Endothelial cell of umbilical vein (primary cell): Measurements from ENCODE around the gene CASP7. TPM values are rescaled to one million over a fixed set of nuclear protein-coding genes. Genes with fewer than 3 reads are reported as not detected.
A peak's percentile ranks its signal among the peaks of the same experiment; 100 is the strongest.

Source experiments
- Bru-seq: library from RNA; stranded (reverse); fragments of 400-500 nt; gene quantifications from one replicate; lab custom pipeline; 2021; lab: Mats Ljungman, UMichigan
- BruChase-seq, 2 experiments: library from RNA; stranded (reverse); fragments of 400-500 nt; gene quantifications; one replicate each; lab custom pipeline; 2021; lab: Mats Ljungman, UMichigan
- BruUV-seq: library from RNA; stranded (reverse); fragments of 400-500 nt; replicated peaks from 2 replicates; lab custom pipeline; 2021; lab: Mats Ljungman, UMichigan
- CTCF ChIA-PET: fragments of 300-600, 350-600 bp; sonication (Branson Sonifier 250); formaldehyde crosslinking; loops from one replicate; lab custom pipeline; 2021; ENCODE audit warnings: antibody characterized with exemption, inconsistent platforms; lab: Charles Lee
- POLR2A ChIA-PET: fragments of 300-600, 350-600 bp; sonication (Branson Sonifier 250); formaldehyde crosslinking; loops from one replicate; lab custom pipeline; 2021; ENCODE audit warnings: antibody characterized with exemption, inconsistent platforms; lab: Charles Lee
- DNase-seq: peaks from one replicate; pipeline ENCODE4 v3.0.0-alpha.2; 2011; ENCODE audit warnings: low read depth, low spot score
- FAIRE-seq: peaks from 2 replicates; lab custom pipeline; 2011; peaks lifted over from hg19 to GRCh38; lab: Jason Lieb, UNC
- H2AFZ ChIP-seq: 2 replicates; pipeline ENCODE4 v1.6.0; 2012; ENCODE audit warnings: low read depth, low read length, control low read depth, inconsistent platforms
- H3K27ac ChIP-seq: 2 replicates; pipeline ENCODE4 v1.5.1; 2011; ENCODE audit warnings: low read depth, mild to moderate bottlenecking, control low read depth, low read length, moderate library complexity; ENCODE audit not compliant: insufficient read depth
- H3K27me3 ChIP-seq, 2 experiments: 2 replicates each; pipeline versions ENCODE4 v1.6.0 to v1.6.1; 2011; ENCODE audit warnings: low read length in 2 of 2, mixed read lengths in 1 of 2; ENCODE audit not compliant: control insufficient read depth in 2 of 2, insufficient read depth in 2 of 2
- H3K36me3 ChIP-seq, 2 experiments: 2 replicates in 1 of 2; 3 replicates in 1 of 2; pipeline ENCODE4 v1.5.1; 2011; ENCODE audit warnings: low read length in 2 of 2, mild to moderate bottlenecking in 1 of 2, moderate library complexity in 1 of 2; ENCODE audit not compliant: control insufficient read depth in 2 of 2, insufficient read depth in 2 of 2; ENCODE audit errors: extremely low read depth in 1 of 2
- H3K4me1 ChIP-seq: 3 replicates; pipeline ENCODE4 v1.5.1; 2011; ENCODE audit warnings: mild to moderate bottlenecking, low read length; ENCODE audit not compliant: control insufficient read depth, insufficient read depth; ENCODE audit errors: extremely low read depth
- H3K4me2 ChIP-seq: 2 replicates; pipeline ENCODE4 v1.6.1; 2011; ENCODE audit warnings: low read length, control low read depth, mixed read lengths; ENCODE audit not compliant: insufficient read depth
- H3K4me3 ChIP-seq, 3 experiments: fragments of 200-600 bp in 1 of 3; sonication (generic), shearing (Covaris generic) in 1 of 3; replicated peaks in 1 of 3; 2 replicates each; pipeline ENCODE4 v1.5.1; 2011 to 2016; ENCODE audit warnings: control low read depth in 3 of 3, low read length in 3 of 3, mild to moderate bottlenecking in 2 of 3, inconsistent platforms in 1 of 3, low read depth in 1 of 3, moderate library complexity in 1 of 3; ENCODE audit not compliant: insufficient read depth in 1 of 3
- H3K79me2 ChIP-seq: 2 replicates; pipeline ENCODE4 v1.6.0; 2012; ENCODE audit warnings: low read length, inconsistent platforms; ENCODE audit not compliant: control insufficient read depth, insufficient read depth
- H3K9ac ChIP-seq: replicated peaks from 2 replicates; pipeline ENCODE3; 2011; ENCODE audit warnings: low read length, control low read depth; ENCODE audit not compliant: insufficient read depth; ENCODE audit errors: extremely low read depth
- H3K9me1 ChIP-seq: replicated peaks from 3 replicates; pipeline ENCODE4 v1.6.0; 2011; ENCODE audit warnings: mild to moderate bottlenecking, low read length; ENCODE audit not compliant: control insufficient read depth, insufficient read depth; ENCODE audit errors: extremely low read depth
- H3K9me3 ChIP-seq: replicated peaks from 2 replicates; pipeline ENCODE4 v1.5.1; 2012; ENCODE audit warnings: low read length, inconsistent platforms; ENCODE audit not compliant: control insufficient read depth, insufficient read depth
- H4K20me1 ChIP-seq: replicated peaks from 2 replicates; pipeline ENCODE3; 2011; ENCODE audit warnings: mild to moderate bottlenecking, low read length; ENCODE audit not compliant: control insufficient read depth, insufficient read depth; ENCODE audit errors: extremely low read depth
- CTCF ChIP-seq, 2 donors: IDR thresholded peaks; 1 replicate in 1 of 2; 2 replicates in 1 of 2; pipeline ENCODE4 v1.5.1; 2011; ENCODE audit warnings: low read length in 2 of 2, mild to moderate bottlenecking in 2 of 2, moderate library complexity in 2 of 2, control low read depth in 1 of 2, inconsistent platforms in 1 of 2, low read depth in 1 of 2; ENCODE audit not compliant: insufficient read depth in 1 of 2; ENCODE audit errors: extremely low read depth in 1 of 2
- FOS ChIP-seq: IDR thresholded peaks from 2 replicates; pipeline ENCODE4 v1.6.1; 2011; ENCODE audit warnings: mild to moderate bottlenecking, low read length, moderate library complexity, borderline replicate concordance; ENCODE audit not compliant: insufficient read depth
- POLR2A ChIP-seq: IDR thresholded peaks from 2 replicates; pipeline ENCODE4 v1.6.1; 2012; ENCODE audit warnings: low read depth, mild to moderate bottlenecking, control low read depth, low read length
- dilution Hi-C: fragments of 300-500 bp; cut with MboI; formaldehyde crosslinking; loops from one replicate; pipeline ENCODE4 v1.15.0; 2019; ENCODE audit warnings: low sequenced_read_pairs; ENCODE audit not compliant: extremely low pct_ligation_motif_present
- intact Hi-C: fragments of 100-400 bp; cut with micrococcal nuclease; formaldehyde crosslinking; loops from one replicate; pipeline ENCODE4 v1.10.0; 2022
- long read RNA-seq: library from polyadenylated mRNA; stranded (forward); transcript quantifications from one replicate; pipeline ENCODE4 v2.0.0, GENCODE V29; 2021
- polyA minus RNA-seq, 3 experiments: library from RNA; depleted of rRNA, polyadenylated mRNA; stranded (reverse); fragments of >200 nt; gene quantifications; 1 replicate in 1 of 3; 2 replicates in 2 of 3; pipeline ENCODE4 v1.2.3, GENCODE V29; 2011
- polyA plus RNA-seq, 4 experiments: library from polyadenylated mRNA; depleted of rRNA in 3 of 4; stranded (reverse) in 3 of 4; unstranded in 1 of 4; fragments of >200 nt; gene quantifications; 2 replicates each; pipeline versions ENCODE4 v1.2.1 to v1.2.3, GENCODE V29; 2011 to 2012; ENCODE audit warnings: missing spikeins in 1 of 4
- total RNA-seq: library from RNA; stranded (reverse); gene quantifications from 2 replicates; pipeline ENCODE4 v1.2.3, GENCODE V29; 2021

Gene CASP7
- 43.1 and 54.3 TPM in 2 replicates for total RNA-seq
- polyA plus RNA-seq, result 14.6 and 14.7 TPM in 2 replicates
- polyA plus RNA-seq (2011; cell fraction: cytosol; rRNA removed), result 24.6 and 25.6 TPM in 2 replicates
- polyA plus RNA-seq (2011; cell fraction: nucleus; rRNA removed), result 21.3 and 22.7 TPM in 2 replicates
- 39.4 and 42.4 TPM in 2 replicates for polyA plus RNA-seq (2012)
- polyA minus RNA-seq, result 19.2 and 24.4 TPM in 2 replicates
- 14.0 TPM for polyA minus RNA-seq (2011; cell fraction: cytosol; rRNA and poly(A)+ RNA removed)
- polyA minus RNA-seq (2011; cell fraction: nucleus; rRNA and poly(A)+ RNA removed), result 7.2 and 8.1 TPM in 2 replicates
- percentile 87 among the genes with signal in this experiment for Bru-seq, nascent RNA
- BruChase-seq, experiment 1, labeled RNA remaining after a 6-hour chase, result percentile 75 among the genes with signal in this experiment
- percentile 73 among the genes with signal in this experiment for BruChase-seq, experiment 2, labeled RNA remaining after a 2-hour chase
- long read RNA-seq, transcript CASP7-211 (7 exons, 2,467 nt), result minor isoform, 32 of 106 reads
- long read RNA-seq, transcript CASP7-203 (7 exons, 2,377 nt), result major isoform, 54 of 106 reads
- long read RNA-seq, partial matches to known transcripts, result 8 of 106 reads
- long read RNA-seq, other reads (novel, unspliced or antisense), result 11 of 106 reads

GRCh38 chr10:113679463-113680189, at the start of gene CASP7:
CASP7 (plus strand) TSS chr10:113679912; CDS start chr10:113697494, 17,582 bp downstream.
- Histone ChIP-seq H3K27ac (peak within 1 kb of the TSS; percentile 90), H2AFZ (peak within 1 kb of the TSS; percentile 79), H3K9me3 (no peaks in the 10 kb centered on the region), H3K4me1 (peaks cover 11% of the 10 kb centered on the region), H4K20me1 (no peaks in the 10 kb centered on the region), H3K9ac (peak within 1 kb of the TSS; percentile 86), H3K4me3 (peak within 1 kb of the TSS; percentile 77 to 82 (median 78)), H3K27me3 (no peaks in the 10 kb centered on the region), H3K79me2 (peaks cover 29% of the 10 kb centered on the region), H3K9me1 (no peaks in the 10 kb centered on the region), H3K4me2 (peak within 1 kb of the TSS; percentile 81), H3K36me3 (no peaks in the 10 kb centered on the region)
- no TSS peak for BruUV-seq
- peak; percentile 69 for FAIRE-seq
- POLR2A ChIA-PET, result no interaction called here
- TF ChIP-seq POLR2A, result peak; percentile 53
- TF ChIP-seq CTCF (IDR thresholded peaks at IDR 0.05; ENCODE audit: extremely low read depth in 1 of 2, insufficient read depth in 1 of 2, low read depth in 1 of 2, low read length in 2 of 2), result peak in 1 of 2 donors; percentile 29
- TF ChIP-seq FOS, result no peak
- CTCF ChIA-PET, result interaction anchor here (0.6 to 1.5 kb wide), 25 partner anchors 10 to 441 kb away, joined by 3 to 23 read pairs (median 4); partner anchors contain the start of gene NRAP
- dilution Hi-C loops, result no loop called here
- intact Hi-C loops, result loop anchor here (1.0 to 5.0 kb wide), 8 partner anchors 26 to 727 kb away; partner anchors contain the start of genes ADRB1, CCDC186, DCLRE1A and NHLRC2
- DNase-seq, result peak; percentile 81
